Measurements from ENCODE around the gene CCL15. TPM values are rescaled to one million over a fixed set of nuclear protein-coding genes. Genes with fewer than 3 reads are reported as not detected.

The CCL15 gene
- total and polyA plus RNA-seq, 2 of the 13 experiments (the other 11 are each of a cell fraction or from before 2014, with no cell fraction given) = 29.2 to 45.9 TPM

GRCh38 chr17:35977509-35977908, 23.8 kb downstream of the CCL15 start:
- H3K4me1 ChIP-seq (ENCODE audit: insufficient read depth, low read length) = peaks cover 100% of the 10 kb centered on the region

GRCh38 chr17:35973333-35974260, 27.8 kb downstream of the CCL15 start:
- in situ Hi-C loops (cut with HindIII; ENCODE audit: extremely low pct_ligation_motif_present, low pct_unique_long_range_greater_than_20kb) = loop anchor here (5.0 to 25.0 kb wide), 4 partner anchors 34 to 514 kb away; partner anchors contain the start of gene ZNHIT3
- H2AFZ ChIP-seq (ENCODE audit: low read length) = no peak overlapping the region
- peak overlapping the region; percentile 85 for H3K27ac ChIP-seq (ENCODE audit: extremely low read length, insufficient read depth, low read length)
- H4K20me1 ChIP-seq (ENCODE audit: insufficient read depth, low read length) = no peaks in the 10 kb centered on the region
- DNase-seq (ENCODE audit: low spot score) (peak; percentile 99), ATAC-seq (peak; percentile 90), FAIRE-seq (no peak)
- no peaks in the 10 kb centered on the region for H3K27me3 ChIP-seq (ENCODE audit: control insufficient read depth in 1 of 2, insufficient read depth in 2 of 2, low read length in 2 of 2)
- no peaks in the 10 kb centered on the region for H3K36me3 ChIP-seq (replicated peaks in 1 of 2; ENCODE audit: control insufficient read depth in 1 of 2, insufficient read depth in 2 of 2, low read length in 2 of 2)
- ChIA-PET CTCF (ENCODE audit: low intra/inter-chr PET ratio, low total read pairs) (no interaction called here), POLR2A (interaction anchor here (0.8 to 5.9 kb wide), 15 partner anchors 8 to 173 kb away, joined by 3 to 197 read pairs (median 6); partner anchors contain the start of genes CCL15, CCL16 and TAF15)
- 3% methylated on average over 10 of the region's 10 CpGs for WGBS (ENCODE audit: low lambda C conversion rate)
- intact Hi-C loops (cut with micrococcal nuclease; ENCODE audit: unreplicated experiment) = loop anchor here (1.0 kb wide), 2 partner anchors 8 to 28 kb away; partner anchors contain the start of genes CCL15 and CCL16
- TSS peak; percentile 64 for BruUV-seq (replicated peaks)
- peaks cover 100% of the 10 kb centered on the region for H3K4me1 ChIP-seq (ENCODE audit: insufficient read depth, low read length)
- H3K9me3 ChIP-seq (ENCODE audit: low read length) = no peaks in the 10 kb centered on the region
- peak overlapping the region; percentile 71 for H3K4me2 ChIP-seq (ENCODE audit: low read depth, low read length)
- H3K9ac ChIP-seq (ENCODE audit: insufficient read depth, low read depth, low read length) = peak overlapping the region; percentile 51
- no peaks in the 10 kb centered on the region for H3K79me2 ChIP-seq (ENCODE audit: insufficient read depth, low read length)
- peak overlapping the region in 1 of 3 experiments; percentile 47; a peak in 1 of 6 replicates for H3K4me3 ChIP-seq (replicated peaks in 1 of 3; ENCODE audit: insufficient read depth in 1 of 3, low read depth in 2 of 3, low read length in 3 of 3)
- TF ChIP-seq ZNF205 (CRISPR knock-in tag; IDR thresholded peaks at IDR 0.05) (peak; percentile 87), ZNF639 (CRISPR knock-in tag; conservative IDR thresholded peaks at IDR 0.05) (0 out of 2 replicates have a peak, but pooled peaks have one; percentile 82), ZNF772 (CRISPR knock-in tag; IDR thresholded peaks at IDR 0.05) (peak; percentile 45; the same call in 1 of the 2 replicates), SRF (IDR thresholded peaks at IDR 0.05; ENCODE audit: low read depth, low read length) (no peak), ZFP36L1 (CRISPR knock-in tag; IDR thresholded peaks at IDR 0.05) (peak; percentile 8; the same call in 1 of the 2 replicates), PHF8 (CRISPR knock-in tag; IDR thresholded peaks at IDR 0.05) (peak; percentile 66), ZBTB7A (CRISPR knock-in tag; IDR thresholded peaks at IDR 0.05) (peak; percentile 85; the same call in 1 of the 2 replicates), SPEN (CRISPR knock-in tag; IDR thresholded peaks at IDR 0.05; ENCODE audit: low read depth) (peak; percentile 93), KDM6A (CRISPR knock-in tag; IDR thresholded peaks at IDR 0.05; ENCODE audit: low read depth) (peak; percentile 100), ZNF792 (CRISPR knock-in tag; IDR thresholded peaks at IDR 0.05) (peak; percentile 50; the same call in 1 of the 2 replicates), SMC3 (IDR thresholded peaks at IDR 0.05; ENCODE audit: low read length) (peak; percentile 18; the same call in 1 of the 2 replicates), TARDBP (CRISPR knock-in tag; IDR thresholded peaks at IDR 0.05) (peak; percentile 99)

More at GRCh38 chr17:35977509-35977908, 23.8 kb downstream of the CCL15 start:
- Histone ChIP-seq H3K9me3 (ENCODE audit: low read length) (no peaks in the 10 kb centered on the region), H3K4me3 (replicated peaks in 1 of 3; ENCODE audit: insufficient read depth in 1 of 3, low read depth in 2 of 3, low read length in 3 of 3) (no peak overlapping the region), H3K79me2 (ENCODE audit: insufficient read depth, low read length) (no peaks in the 10 kb centered on the region), H4K20me1 (ENCODE audit: insufficient read depth, low read length) (no peaks in the 10 kb centered on the region), H3K27ac (ENCODE audit: extremely low read length, insufficient read depth, low read length) (no peak overlapping the region), H3K4me2 (ENCODE audit: low read depth, low read length) (no peak overlapping the region), H3K27me3 (ENCODE audit: control insufficient read depth in 1 of 2, insufficient read depth in 2 of 2, low read length in 2 of 2) (no peaks in the 10 kb centered on the region; a peak in 1 of 5 replicates), H2AFZ (ENCODE audit: low read length) (no peak overlapping the region), H3K36me3 (replicated peaks in 1 of 2; ENCODE audit: control insufficient read depth in 1 of 2, insufficient read depth in 2 of 2, low read length in 2 of 2) (no peaks in the 10 kb centered on the region), H3K9ac (ENCODE audit: insufficient read depth, low read depth, low read length) (no peak overlapping the region)
- ChIA-PET POLR2A (interaction anchor here (1.8 to 1.9 kb wide), 2 partner anchors 22 to 24 kb away, joined by 7 to 8 read pairs; partner anchors contain the start of gene CCL15), CTCF (ENCODE audit: low intra/inter-chr PET ratio, low total read pairs) (no interaction called here)
- in situ Hi-C loops (cut with HindIII; ENCODE audit: extremely low pct_ligation_motif_present, low pct_unique_long_range_greater_than_20kb) (no loop called here), intact Hi-C loops (cut with micrococcal nuclease; ENCODE audit: unreplicated experiment) (no loop called here)
- no peak for ATAC-seq
- BruUV-seq (replicated peaks) = no TSS peak
- WGBS (ENCODE audit: low lambda C conversion rate) = 91% methylated on average over 7 of the region's 7 CpGs
- FAIRE-seq = no peak
- DNase-seq (ENCODE audit: low spot score) = no peak
- TF ChIP-seq YEATS2 (CRISPR knock-in tag; IDR thresholded peaks at IDR 0.05; ENCODE audit: borderline replicate concordance) (no peak), KDM3A (CRISPR knock-in tag; IDR thresholded peaks at IDR 0.05; ENCODE audit: low read depth) (no peak), ZNF446 (CRISPR knock-in tag; IDR thresholded peaks at IDR 0.05) (no peak), ZBTB1 (CRISPR knock-in tag; IDR thresholded peaks at IDR 0.05; ENCODE audit: borderline replicate concordance) (no peak), FOXA3 (CRISPR knock-in tag; IDR thresholded peaks at IDR 0.05) (no peak), SNAPC5 (CRISPR knock-in tag; IDR thresholded peaks at IDR 0.05; ENCODE audit: borderline replicate concordance) (no peak)
